Heart right ventricle (tissue), 16 donors: ENCODE data around the gene CPD. TPM values are rescaled to one million over a fixed set of nuclear protein-coding genes. Genes with fewer than 3 reads are reported as not detected.

Experiments used
- ATAC-seq, 8 donors: fragments of 200-7000 bp; cut with Tn5 transposase; one replicate each; pipeline ENCODE4 v1.9.1; 2020; ENCODE audit warnings: mild to moderate bottlenecking in 8 of 8, moderate library complexity in 8 of 8, moderate number of reproducible peaks in 1 of 8
- DNase-seq, 2 donors: peaks; one replicate each; pipeline ENCODE4 v3.0.0-alpha.2; 2020
- H3K27ac ChIP-seq, 10 donors: fragments of 200-600 bp; sonication (generic) in 2 of 10; one replicate each; pipeline versions ENCODE4 v1.5.0 to v1.8.0; 2020 to 2022; ENCODE audit warnings: mild to moderate bottlenecking in 3 of 10
- H3K27me3 ChIP-seq, 7 donors: fragments of 200-600 bp; one replicate each; pipeline ENCODE4 v1.8.0; 2021 to 2022; ENCODE audit warnings: mild to moderate bottlenecking in 2 of 7
- H3K36me3 ChIP-seq, 9 donors: fragments of 200-600 bp; sonication (generic) in 1 of 9; one replicate each; pipeline versions ENCODE4 v1.5.0 to v1.8.0; 2020 to 2022; ENCODE audit warnings: mild to moderate bottlenecking in 2 of 9
- H3K4me1 ChIP-seq, 9 donors: fragments of 200-600 bp; sonication (generic) in 1 of 9; one replicate each; pipeline versions ENCODE4 v1.5.0 to v1.8.0; 2020 to 2022; ENCODE audit warnings: mild to moderate bottlenecking in 4 of 9
- H3K4me3 ChIP-seq, 10 donors: fragments of 200-600 bp; sonication (generic) in 2 of 10; one replicate each; pipeline versions ENCODE4 v1.5.0 to v1.8.0; 2020 to 2022; ENCODE audit warnings: mild to moderate bottlenecking in 7 of 10, moderate library complexity in 2 of 10
- H3K9me3 ChIP-seq, 11 donors: fragments of 200-600 bp in 10 of 11; sonication (generic) in 2 of 11; one replicate each; pipeline versions ENCODE4 v1.5.0 to v1.8.0; 2013 to 2022; ENCODE audit warnings: mild to moderate bottlenecking in 2 of 11, control low read depth in 1 of 11, moderate library complexity in 1 of 11
- WGBS, 2 donors: extraction: QIAGEN DNeasy Blood & Tissue Kit; methylation state at CpG; one replicate each; pipeline ENCODE4 v1.1.7; 2013; ENCODE audit warnings: inconsistent platforms in 1 of 2; 5-methylcytosine and 5-hydroxymethylcytosine counted together
- intact Hi-C, 10 donors: fragments of 100-400 bp; cut with DNase I; formaldehyde crosslinking; loops; one replicate each; pipeline versions ENCODE4 v1.11.1 to v1.14.2; 2022
- polyA plus RNA-seq, 2 donors: library from polyadenylated mRNA; stranded (reverse); fragments of 200-250 nt; gene quantifications; one replicate each; pipeline ENCODE4 v1.2.3, GENCODE V29; 2013
- total RNA-seq, 10 donors: library from RNA; stranded (reverse); fragmentation: NEBNext Ultra II Directional in 3 of 10; extraction: Animal tissue kit (Norgen Biotek cat#: 25700) in 3 of 10; gene quantifications; one replicate each; pipeline versions ENCODE4 v1.2.1 to v1.2.4, GENCODE V29; 2021 to 2023
- TF ChIP-seq, protein P1 (sequence below), 9 donors: fragments of 200-600 bp; sonication (generic) in 2 of 9; IDR thresholded peaks; one replicate each; pipeline versions ENCODE4 v1.5.0 to v1.8.0; 2021 to 2022; ENCODE audit warnings: antibody characterized with exemption in 9 of 9, mild to moderate bottlenecking in 5 of 9, moderate library complexity in 1 of 9
- donor health status: Arrhythmogenic right ventricular cardiomyopathy.
- donor health status: ischemic (EF 13 %, LVEDD 7.1; RV severe dilation, severe dysfunction).
- donor health status: healthy with polysubstance abuse.
- donor health status: DM: no; HTN: yes; CAD: no.
- donor health status: DM: no; HTN: no; CAD: no.
- donor health status: ischemic (EF 25% LVEDD 6.9; RV normal size, moderate dysfunction).
- donor health status: ischemic (EF 25% LVEDD 5.7; RV mildly dilated, moderate dysfunction).
- donor health status: healthy.
- donor health status: DM: yes; HTN: yes; CAD: no.
- donor health status: Ischemic cardiomyopathy.
- donor health status: ischemic (EF 35%, LVEDD 5.7; RV mildly dilated, moderate dysfunction).
- donor health status: nonischemic (EF 11% LVEDD 7.7; RV severe dilation, severe dysfunction).
- donor health status: DM: yes; HTN: yes; CAD: no.
- donor health status: PGD.
- donor health status: ischemic (EF 29% LVEDD 5.4; RV normal size, mild dysfunction).
- donor health status: nonischemic (EF 23%, LVEDD 6.1; RV moderate dilation, normal function).

The CPD gene
- total and polyA plus RNA-seq, 12 donors, result 4.2 to 44.0 (median 22.6) TPM

DNA sequence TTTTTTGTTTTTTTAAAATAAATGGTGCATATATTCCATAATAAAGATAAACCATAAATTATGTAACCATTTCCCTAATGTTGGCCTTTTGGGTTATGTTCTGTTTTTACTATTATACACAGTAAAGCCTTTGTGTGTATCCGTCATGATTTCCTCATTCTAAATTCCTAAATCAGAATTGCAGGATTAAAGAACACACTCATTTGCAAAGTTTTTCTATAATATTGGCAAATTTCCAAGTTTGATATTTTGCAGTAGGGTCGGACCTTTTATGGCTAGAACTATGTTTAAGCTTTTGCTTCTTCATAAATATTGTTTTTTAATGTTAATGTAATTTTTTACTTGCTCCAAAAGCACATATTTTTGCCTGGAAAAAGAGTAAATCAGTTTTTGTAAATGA is 115.1 kb downstream of the CPD start:
- TF ChIP-seq, protein P1, sequence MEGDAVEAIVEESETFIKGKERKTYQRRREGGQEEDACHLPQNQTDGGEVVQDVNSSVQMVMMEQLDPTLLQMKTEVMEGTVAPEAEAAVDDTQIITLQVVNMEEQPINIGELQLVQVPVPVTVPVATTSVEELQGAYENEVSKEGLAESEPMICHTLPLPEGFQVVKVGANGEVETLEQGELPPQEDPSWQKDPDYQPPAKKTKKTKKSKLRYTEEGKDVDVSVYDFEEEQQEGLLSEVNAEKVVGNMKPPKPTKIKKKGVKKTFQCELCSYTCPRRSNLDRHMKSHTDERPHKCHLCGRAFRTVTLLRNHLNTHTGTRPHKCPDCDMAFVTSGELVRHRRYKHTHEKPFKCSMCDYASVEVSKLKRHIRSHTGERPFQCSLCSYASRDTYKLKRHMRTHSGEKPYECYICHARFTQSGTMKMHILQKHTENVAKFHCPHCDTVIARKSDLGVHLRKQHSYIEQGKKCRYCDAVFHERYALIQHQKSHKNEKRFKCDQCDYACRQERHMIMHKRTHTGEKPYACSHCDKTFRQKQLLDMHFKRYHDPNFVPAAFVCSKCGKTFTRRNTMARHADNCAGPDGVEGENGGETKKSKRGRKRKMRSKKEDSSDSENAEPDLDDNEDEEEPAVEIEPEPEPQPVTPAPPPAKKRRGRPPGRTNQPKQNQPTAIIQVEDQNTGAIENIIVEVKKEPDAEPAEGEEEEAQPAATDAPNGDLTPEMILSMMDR (IDR thresholded peaks at IDR 0.05), result no peak
- Histone ChIP-seq H3K4me3 (no peak overlapping the region), H3K27me3 (no peaks in the 10 kb centered on the region), H3K4me1 (peaks cover 0 to 8% (median 0%) of the 10 kb centered on the region in 9 donors), H3K36me3 (peaks cover 0 to 100% (median 81%) of the 10 kb centered on the region in 9 donors), H3K27ac (no peak overlapping the region), H3K9me3 (no peaks in the 10 kb centered on the region)
- WGBS, 2 donors, result 60 to 62% methylated on average over 2 of the region's 2 CpGs
- ATAC-seq, result no peak
- DNase-seq, result no peak
- intact Hi-C loops, result no loop called here

DNA sequence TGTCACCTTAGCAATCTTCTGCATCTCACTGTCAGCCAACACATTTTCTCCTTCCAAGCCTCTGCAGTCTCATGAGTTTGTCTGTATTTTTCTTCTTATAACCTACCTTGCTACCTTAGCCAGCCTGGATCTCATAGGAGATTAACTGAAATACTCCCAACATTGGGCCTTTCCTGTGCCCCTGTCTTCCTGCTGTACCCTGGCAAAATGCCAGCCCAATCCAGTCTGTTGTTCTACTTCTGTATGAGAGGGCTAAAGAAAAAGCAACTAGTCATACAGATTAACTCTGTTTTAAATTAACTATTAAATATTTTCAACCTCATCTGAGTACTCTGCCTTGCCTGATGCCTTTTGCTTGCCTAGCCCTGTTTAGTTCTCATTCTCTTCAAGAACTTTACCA is 116.9 kb downstream of the CPD start:
- Histone ChIP-seq H3K4me3 (no peak overlapping the region), H3K9me3 (no peaks in the 10 kb centered on the region), H3K4me1 (peaks cover 0 to 8% (median 0%) of the 10 kb centered on the region in 9 donors), H3K27ac (no peak overlapping the region), H3K27me3 (no peaks in the 10 kb centered on the region), H3K36me3 (peaks cover 0 to 100% (median 70%) of the 10 kb centered on the region in 9 donors)
- no peak for DNase-seq
- TF ChIP-seq, protein P1 (IDR thresholded peaks at IDR 0.05), result no peak
- ATAC-seq, result no peak
- intact Hi-C loops, result no loop called here

DNA sequence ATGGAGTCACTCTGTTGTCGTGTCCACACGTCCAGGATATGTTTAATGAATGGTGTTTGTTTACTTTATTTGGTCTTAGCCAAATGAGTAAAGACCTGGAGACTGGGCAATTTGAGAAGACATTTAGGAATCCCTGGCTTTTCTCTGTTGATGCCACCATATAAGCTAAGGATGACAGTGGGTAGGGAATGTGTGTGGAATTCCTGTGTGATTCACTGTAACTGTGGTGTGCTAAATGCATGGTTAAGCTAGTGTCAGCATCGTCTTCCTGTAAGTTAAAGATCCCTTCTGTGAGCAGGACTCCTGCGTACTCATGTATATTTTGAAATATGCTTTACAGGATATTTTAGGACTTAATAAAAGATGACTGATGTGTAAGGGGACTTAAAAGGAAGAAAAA is 124.8 kb downstream of the CPD start:
- Histone ChIP-seq H3K27ac (no peak overlapping the region), H3K4me3 (no peak overlapping the region), H3K36me3 (peaks cover 0 to 100% (median 31%) of the 10 kb centered on the region in 9 donors), H3K9me3 (no peaks in the 10 kb centered on the region), H3K27me3 (no peaks in the 10 kb centered on the region), H3K4me1 (no peaks in the 10 kb centered on the region)
- 87 to 88% methylated on average over 4 of the region's 4 CpGs for WGBS, 2 donors
- ATAC-seq (no peak), DNase-seq (no peak)
- TF ChIP-seq, protein P1 (IDR thresholded peaks at IDR 0.05), result no peak
- intact Hi-C loops, result no loop called here

DNA sequence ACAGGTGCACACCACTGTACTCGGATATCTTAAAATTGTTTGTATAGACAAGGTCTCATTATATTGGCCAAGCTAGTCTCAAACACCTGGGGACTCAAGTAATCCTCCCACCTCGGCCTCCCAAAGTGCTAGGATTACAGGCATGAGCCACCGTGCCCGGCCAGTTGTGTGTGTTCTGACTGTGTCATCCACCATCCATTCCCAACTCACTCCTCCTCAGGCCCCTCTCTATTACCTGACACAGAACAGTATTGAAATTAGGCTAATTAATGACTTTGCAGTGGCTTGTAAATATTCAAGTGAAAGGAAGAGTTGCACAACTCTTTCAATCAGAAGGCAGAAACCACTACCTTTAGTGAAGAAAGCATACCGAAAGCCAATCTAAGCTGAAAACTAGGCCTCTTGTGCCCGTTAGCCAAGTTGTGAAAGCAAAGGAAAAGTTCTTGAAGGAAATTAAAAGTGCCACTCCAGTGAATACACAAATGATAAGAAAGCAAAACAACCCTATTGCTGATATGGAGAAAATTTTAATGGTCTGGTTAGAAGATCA is 127.2 kb downstream of the CPD start:
- Histone ChIP-seq H3K4me3 (no peak overlapping the region), H3K9me3 (no peaks in the 10 kb centered on the region), H3K4me1 (no peaks in the 10 kb centered on the region), H3K36me3 (peaks cover 0 to 93% (median 24%) of the 10 kb centered on the region in 9 donors), H3K27me3 (no peaks in the 10 kb centered on the region), H3K27ac (no peak overlapping the region)
- TF ChIP-seq, protein P1 (IDR thresholded peaks at IDR 0.05), result no peak
- ATAC-seq, result no peak
- intact Hi-C loops, result no loop called here
- 96 to 98% methylated on average over 6 of the region's 6 CpGs for WGBS, 2 donors
- no peak for DNase-seq
